Osteocyte (in vitro differentiated cells): Measurements from ENCODE around the gene ME1. TPM values are rescaled to one million over a fixed set of nuclear protein-coding genes. Genes with fewer than 3 reads are reported as not detected.
"Not testable (repeated sequence)": the region's sequence is repeated elsewhere in the genome, so short reads cannot be mapped to it uniquely, and the experiment has no call there.

Source experiments
- DNase-seq: peaks from one replicate; pipeline ENCODE4 v3.0.0; 2021; ENCODE audit warnings: mixed read lengths; ENCODE audit not compliant: unreplicated experiment; ENCODE audit errors: extremely low spot score
- H3K27ac Mint-ChIP-seq: one replicate; pipeline ENCODE4 v1.8.0; 2021; ENCODE audit warnings: mild to moderate bottlenecking, mixed read lengths; ENCODE audit not compliant: unreplicated experiment
- H3K27me3 Mint-ChIP-seq: one replicate; pipeline ENCODE4 v1.8.0; 2021; ENCODE audit warnings: mixed read lengths; ENCODE audit not compliant: unreplicated experiment
- H3K36me3 Mint-ChIP-seq: one replicate; pipeline ENCODE4 v1.8.0; 2021; ENCODE audit warnings: mixed read lengths; ENCODE audit not compliant: unreplicated experiment
- H3K4me1 Mint-ChIP-seq: one replicate; pipeline ENCODE4 v1.8.0; 2021; ENCODE audit warnings: mixed read lengths; ENCODE audit not compliant: unreplicated experiment
- H3K4me3 Mint-ChIP-seq: one replicate; pipeline ENCODE4 v1.8.0; 2021; ENCODE audit warnings: mild to moderate bottlenecking, moderate library complexity, mixed read lengths; ENCODE audit not compliant: unreplicated experiment
- H3K9me3 Mint-ChIP-seq: one replicate; pipeline ENCODE4 v1.8.0; 2021; ENCODE audit warnings: mixed read lengths; ENCODE audit not compliant: unreplicated experiment
- total RNA-seq: library from RNA; stranded (reverse); gene quantifications from 2 replicates; pipeline ENCODE4 v1.2.1, GENCODE V29; 2021
- TF ChIP-seq, protein P1 (sequence below): fragments of 200-600 bp; sonication (generic); IDR thresholded peaks from 2 replicates; pipeline ENCODE4 v1.5.0; 2021; ENCODE audit warnings: antibody characterized with exemption, mild to moderate bottlenecking, moderate library complexity

The ME1 gene
- total RNA-seq, 1 donor from 2014 or later: 28.0 TPM

DNA sequence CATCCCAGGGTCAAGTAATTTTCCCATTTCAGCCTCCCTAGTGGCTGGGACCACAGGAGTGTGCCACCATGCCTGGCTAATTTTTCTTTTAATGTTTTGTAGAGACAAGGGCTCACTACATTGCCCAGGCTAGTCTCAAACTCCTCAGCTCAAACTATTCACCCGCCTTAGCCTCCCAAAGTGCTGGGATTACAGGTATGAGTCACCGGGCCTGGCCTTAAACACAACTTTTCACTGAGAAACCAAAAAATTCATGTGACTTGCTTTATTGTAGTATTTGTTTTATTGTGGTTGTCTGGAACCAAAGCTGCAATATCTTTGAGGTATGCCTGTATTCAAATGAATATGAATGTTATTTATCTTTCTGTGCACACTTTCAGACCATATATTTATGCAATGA lies 165.5 kb downstream of the ME1 start:
- Mint-ChIP-seq H3K4me3 (no peak overlapping the region), H3K36me3 (no peaks in the 10 kb centered on the region), H3K27me3 (no peaks in the 10 kb centered on the region), H3K4me1 (peaks cover 17% of the 10 kb centered on the region), H3K27ac (no peak overlapping the region), H3K9me3 (no peaks in the 10 kb centered on the region)
- TF ChIP-seq, protein P1, sequence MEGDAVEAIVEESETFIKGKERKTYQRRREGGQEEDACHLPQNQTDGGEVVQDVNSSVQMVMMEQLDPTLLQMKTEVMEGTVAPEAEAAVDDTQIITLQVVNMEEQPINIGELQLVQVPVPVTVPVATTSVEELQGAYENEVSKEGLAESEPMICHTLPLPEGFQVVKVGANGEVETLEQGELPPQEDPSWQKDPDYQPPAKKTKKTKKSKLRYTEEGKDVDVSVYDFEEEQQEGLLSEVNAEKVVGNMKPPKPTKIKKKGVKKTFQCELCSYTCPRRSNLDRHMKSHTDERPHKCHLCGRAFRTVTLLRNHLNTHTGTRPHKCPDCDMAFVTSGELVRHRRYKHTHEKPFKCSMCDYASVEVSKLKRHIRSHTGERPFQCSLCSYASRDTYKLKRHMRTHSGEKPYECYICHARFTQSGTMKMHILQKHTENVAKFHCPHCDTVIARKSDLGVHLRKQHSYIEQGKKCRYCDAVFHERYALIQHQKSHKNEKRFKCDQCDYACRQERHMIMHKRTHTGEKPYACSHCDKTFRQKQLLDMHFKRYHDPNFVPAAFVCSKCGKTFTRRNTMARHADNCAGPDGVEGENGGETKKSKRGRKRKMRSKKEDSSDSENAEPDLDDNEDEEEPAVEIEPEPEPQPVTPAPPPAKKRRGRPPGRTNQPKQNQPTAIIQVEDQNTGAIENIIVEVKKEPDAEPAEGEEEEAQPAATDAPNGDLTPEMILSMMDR: no peak
- no peak for DNase-seq

DNA sequence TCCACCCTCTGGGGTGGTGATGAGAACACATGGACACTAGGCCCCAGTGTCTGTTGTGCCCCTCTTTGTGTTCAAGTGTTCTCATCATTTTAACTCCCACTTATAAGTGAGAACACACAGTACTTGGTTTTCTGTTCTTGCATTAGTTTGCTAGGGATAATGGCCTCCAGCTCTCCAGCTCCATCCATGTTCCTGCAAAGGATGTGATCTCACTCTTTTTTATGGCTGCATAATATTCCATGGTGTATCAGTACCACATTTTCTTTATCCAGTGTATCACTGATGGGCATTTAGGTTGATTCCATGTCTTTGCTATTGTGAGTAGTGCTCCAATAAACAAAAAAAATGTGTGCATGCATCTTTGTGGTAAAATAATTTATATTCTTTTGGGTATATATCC lies 170.3 kb downstream of the ME1 start:
- peaks cover 3% of the 10 kb centered on the region for H3K4me1 Mint-ChIP-seq
- no peak overlapping the region for H3K4me3 Mint-ChIP-seq
- TF ChIP-seq, protein P1: no peak
- no peak for DNase-seq
- H3K27ac Mint-ChIP-seq: no peak overlapping the region
- H3K9me3 Mint-ChIP-seq: no peaks in the 10 kb centered on the region
- H3K36me3 Mint-ChIP-seq: no peaks in the 10 kb centered on the region
- H3K27me3 Mint-ChIP-seq: no peaks in the 10 kb centered on the region

DNA sequence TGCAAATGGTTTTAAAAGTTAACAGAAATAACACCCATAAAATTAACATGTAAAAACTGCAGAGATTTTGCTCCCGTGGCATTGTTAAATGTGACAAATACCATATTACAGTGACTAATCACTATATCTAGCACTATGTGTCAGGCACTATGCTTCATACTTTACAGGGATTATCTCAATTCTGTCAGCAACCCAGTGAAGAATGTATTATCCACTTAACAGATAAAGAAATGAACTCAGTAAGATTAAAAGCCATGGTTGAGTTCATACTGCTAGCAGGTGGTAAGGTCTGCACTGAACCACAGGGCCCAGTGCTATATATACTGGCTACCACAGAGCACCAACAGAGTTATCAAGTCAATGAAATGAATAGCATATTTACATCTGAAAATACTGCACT lies 172.3 kb downstream of the ME1 start:
- TF ChIP-seq, protein P1: no peak
- no peak for DNase-seq
- no peak overlapping the region for H3K27ac Mint-ChIP-seq
- peaks cover 4% of the 10 kb centered on the region for H3K4me1 Mint-ChIP-seq
- no peaks in the 10 kb centered on the region for H3K27me3 Mint-ChIP-seq
- no peaks in the 10 kb centered on the region for H3K36me3 Mint-ChIP-seq
- no peak overlapping the region for H3K4me3 Mint-ChIP-seq
- no peaks in the 10 kb centered on the region for H3K9me3 Mint-ChIP-seq

DNA sequence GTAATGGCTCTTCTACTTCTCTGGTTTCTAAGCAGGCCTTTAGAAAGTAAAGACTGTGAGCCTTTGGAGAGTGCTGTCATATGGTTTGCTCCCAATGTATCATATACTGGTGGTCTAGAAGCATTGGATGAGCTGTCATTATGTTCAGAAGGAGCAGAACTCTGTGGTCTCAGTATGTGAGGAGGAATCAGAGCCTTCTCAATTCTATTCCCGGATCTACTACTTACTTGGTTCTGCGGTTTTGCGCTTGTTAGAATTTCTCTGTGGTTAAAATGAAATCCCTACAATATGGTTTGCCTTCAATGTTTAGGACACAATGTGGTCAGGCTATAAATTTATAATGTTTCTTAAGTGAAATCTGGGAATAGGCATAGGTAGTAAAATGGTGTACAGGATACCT lies 173.1 kb downstream of the ME1 start:
- Mint-ChIP-seq H3K36me3 (no peaks in the 10 kb centered on the region), H3K27ac (no peak overlapping the region), H3K4me3 (no peak overlapping the region), H3K4me1 (peaks cover 9% of the 10 kb centered on the region), H3K27me3 (no peaks in the 10 kb centered on the region), H3K9me3 (no peaks in the 10 kb centered on the region)
- no peak for DNase-seq
- TF ChIP-seq, protein P1: no peak

DNA sequence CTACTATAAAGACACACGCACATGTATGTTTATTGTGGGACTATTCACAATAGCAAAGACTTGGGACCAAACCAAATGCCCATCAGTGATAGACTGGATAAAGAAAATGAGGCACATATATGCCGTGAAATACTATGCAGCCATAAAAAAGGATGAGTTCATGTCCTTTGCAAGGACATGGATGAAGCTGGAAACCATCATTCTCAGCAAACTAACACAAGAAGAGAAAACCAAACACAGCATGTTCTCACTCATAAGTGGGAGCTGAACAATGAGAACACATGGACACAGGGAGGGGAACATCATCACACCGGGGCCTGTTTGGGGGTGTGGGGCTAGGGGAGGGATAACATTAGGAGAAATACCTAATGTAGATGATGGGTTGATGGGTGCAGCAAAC lies 174.1 kb downstream of the ME1 start:
- not testable (repeated sequence) for DNase-seq

DNA sequence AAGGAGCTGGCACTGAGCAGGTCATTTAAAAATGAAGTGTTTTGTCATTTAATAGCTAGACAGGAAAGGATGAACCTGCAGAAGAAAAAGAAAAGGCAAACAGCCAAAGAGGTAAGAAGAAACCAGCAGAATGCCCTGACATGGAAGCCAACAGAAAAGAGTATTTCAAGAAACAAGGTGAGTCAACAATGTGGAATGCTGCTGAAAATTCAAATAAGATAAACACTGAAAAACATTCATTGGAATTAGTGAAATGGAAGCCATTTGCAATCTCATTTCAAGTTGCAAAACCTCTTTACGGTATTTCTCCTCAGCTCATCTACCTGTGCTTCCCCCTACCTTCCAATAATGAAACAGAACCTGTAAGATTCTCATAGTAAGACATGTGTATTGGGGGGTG lies 178.1 kb downstream of the ME1 start:
- peak overlapping the region; percentile 1 for H3K27ac Mint-ChIP-seq
- TF ChIP-seq, protein P1: no peak
- no peak for DNase-seq
- H3K4me1 Mint-ChIP-seq: peaks cover 26% of the 10 kb centered on the region
- no peaks in the 10 kb centered on the region for H3K27me3 Mint-ChIP-seq
- H3K36me3 Mint-ChIP-seq: peaks cover 25% of the 10 kb centered on the region
- H3K9me3 Mint-ChIP-seq: peaks cover 5% of the 10 kb centered on the region
- no peak overlapping the region for H3K4me3 Mint-ChIP-seq

More for the DNA sequence above, 174.1 kb downstream of the ME1 start:
- H3K27me3 Mint-ChIP-seq, H3K4me3 Mint-ChIP-seq, H3K27ac Mint-ChIP-seq, H3K9me3 Mint-ChIP-seq, H3K36me3 Mint-ChIP-seq: not testable (repeated sequence)
- H3K4me1 Mint-ChIP-seq: peaks cover 17% of the 10 kb centered on the region
